H9 (cell line): ENCODE measurements around the gene INPP5B. TPM values are rescaled to one million over a fixed set of nuclear protein-coding genes. Genes with fewer than 3 reads are reported as not detected.

Source experiments
- DNase-seq: peaks from one replicate; pipeline ENCODE4 v3.0.0-alpha.2; 2017
- H2AFZ ChIP-seq: one replicate; pipeline ENCODE4 v1.6.1; 2013; ENCODE audit warnings: mild to moderate bottlenecking, low read length, control low read depth, moderate library complexity
- H2AK5ac ChIP-seq: 2 replicates; pipeline ENCODE4 v1.6.1; 2013; ENCODE audit warnings: low read length, control low read depth, mixed read lengths; ENCODE audit not compliant: insufficient read length
- H2BK120ac ChIP-seq: one replicate; pipeline ENCODE4 v1.6.1; 2013; ENCODE audit warnings: low read depth, mild to moderate bottlenecking, low read length, control low read depth, inconsistent platforms; ENCODE audit not compliant: poor library complexity, severe bottlenecking
- H2BK12ac ChIP-seq: 2 replicates; pipeline ENCODE4 v1.6.1; 2013; ENCODE audit warnings: low read length, control low read depth, mixed read lengths, low read depth; ENCODE audit not compliant: insufficient read length
- H2BK15ac ChIP-seq: 2 replicates; pipeline ENCODE4 v1.6.1; 2013; ENCODE audit warnings: low read depth, low read length, control low read depth
- H2BK20ac ChIP-seq: one replicate; pipeline ENCODE4 v1.6.1; 2013; ENCODE audit warnings: low read depth, mild to moderate bottlenecking, low read length, control low read depth, inconsistent platforms; ENCODE audit not compliant: poor library complexity, severe bottlenecking
- H2BK5ac ChIP-seq: 2 replicates; pipeline ENCODE4 v1.6.1; 2013; ENCODE audit warnings: low read length, control low read depth, mixed read lengths; ENCODE audit not compliant: insufficient read length
- H3K14ac ChIP-seq: 2 replicates; pipeline ENCODE4 v1.6.1; 2013; ENCODE audit warnings: low read length, control low read depth; ENCODE audit not compliant: insufficient read depth
- H3K18ac ChIP-seq: 2 replicates; pipeline ENCODE4 v1.6.1; 2013; ENCODE audit warnings: low read depth, mild to moderate bottlenecking, mixed read lengths, low read length, control low read depth; ENCODE audit not compliant: insufficient read length
- H3K23ac ChIP-seq: 2 replicates; pipeline ENCODE4 v1.6.1; 2013; ENCODE audit warnings: low read length, control low read depth, mixed read lengths, low read depth; ENCODE audit not compliant: insufficient read length
- H3K23me2 ChIP-seq: 2 replicates; pipeline ENCODE4 v1.6.1; 2013; ENCODE audit warnings: low read depth, mild to moderate bottlenecking, mixed read lengths, low read length, control low read depth; ENCODE audit not compliant: insufficient read length, poor library complexity, severe bottlenecking
- H3K27ac ChIP-seq: 2 replicates; pipeline ENCODE4 v1.5.1; 2013; ENCODE audit warnings: low read length, control low read depth, mixed read lengths, low read depth; ENCODE audit not compliant: insufficient read length
- H3K27me3 ChIP-seq: 2 replicates; pipeline ENCODE4 v1.6.1; 2013; ENCODE audit warnings: low read length, control low read depth, inconsistent platforms; ENCODE audit not compliant: insufficient read depth
- H3K4ac ChIP-seq: 2 replicates; pipeline ENCODE4 v1.6.1; 2013; ENCODE audit warnings: low read depth, mild to moderate bottlenecking, control low read depth, inconsistent platforms, low read length, moderate library complexity
- H3K4me1 ChIP-seq: 2 replicates; pipeline ENCODE4 v1.6.1; 2013; ENCODE audit warnings: low read length, control low read depth, inconsistent platforms; ENCODE audit not compliant: insufficient read depth
- H3K4me2 ChIP-seq: 2 replicates; pipeline ENCODE4 v1.6.1; 2013; ENCODE audit warnings: low read length, control low read depth, mixed read lengths; ENCODE audit not compliant: insufficient read length, insufficient read depth
- H3K56ac ChIP-seq: 2 replicates; pipeline ENCODE4 v1.6.1; 2013; ENCODE audit warnings: low read depth, mild to moderate bottlenecking, mixed read lengths, low read length, control low read depth; ENCODE audit not compliant: insufficient read length
- H3K79me1 ChIP-seq: 2 replicates; pipeline ENCODE4 v1.6.1; 2013; ENCODE audit warnings: low read depth, mild to moderate bottlenecking, moderate library complexity, low read length, control low read depth, inconsistent platforms; ENCODE audit not compliant: insufficient read depth, poor library complexity, severe bottlenecking
- H3K79me2 ChIP-seq: 2 replicates; pipeline ENCODE4 v1.6.1; 2013; ENCODE audit warnings: low read length, control low read depth, inconsistent platforms; ENCODE audit not compliant: insufficient read depth
- H3K9ac ChIP-seq: 2 replicates; pipeline ENCODE4 v1.6.1; 2013; ENCODE audit warnings: low read length, control low read depth, mixed read lengths; ENCODE audit not compliant: insufficient read length; ENCODE audit errors: extremely low read depth
- H3K9me3 ChIP-seq: one replicate; pipeline ENCODE4 v1.6.1; 2013; ENCODE audit warnings: low read depth, low read length, inconsistent platforms; ENCODE audit not compliant: control insufficient read depth
- H3T11ph ChIP-seq: one replicate; pipeline ENCODE4 v1.6.1; 2013; ENCODE audit warnings: mild to moderate bottlenecking, low read length, control low read depth, inconsistent platforms
- H4K20me1 ChIP-seq: one replicate; pipeline ENCODE4 v1.6.1; 2013; ENCODE audit not compliant: control insufficient read depth, insufficient read length, insufficient read depth
- H4K5ac ChIP-seq: 2 replicates; pipeline ENCODE4 v1.6.1; 2013; ENCODE audit warnings: low read depth, mild to moderate bottlenecking, mixed read lengths, low read length, control low read depth; ENCODE audit not compliant: insufficient read length
- H4K8ac ChIP-seq: replicated peaks from 2 replicates; pipeline ENCODE4 v1.6.1; 2013; ENCODE audit warnings: low read length, control low read depth, mixed read lengths, low read depth; ENCODE audit not compliant: insufficient read length
- H4K91ac ChIP-seq: 2 replicates; pipeline ENCODE4 v1.6.1; 2013; ENCODE audit warnings: low read depth, mild to moderate bottlenecking, moderate library complexity, mixed read lengths, low read length, control low read depth; ENCODE audit not compliant: insufficient read length
- H3K27ac Mint-ChIP-seq, 3 experiments: 2 replicates in 2 of 3; 3 replicates in 1 of 3; pipeline ENCODE4 v1.8.0; 2020 to 2021; ENCODE audit warnings: mixed read lengths in 3 of 3, mild to moderate bottlenecking in 1 of 3, moderate library complexity in 1 of 3
- H3K27me3 Mint-ChIP-seq: 2 replicates; pipeline ENCODE4 v1.8.0; 2021; ENCODE audit warnings: low read depth, mild to moderate bottlenecking, moderate library complexity, mixed read lengths
- H3K36me3 Mint-ChIP-seq, 3 experiments: 2 replicates in 2 of 3; 3 replicates in 1 of 3; pipeline ENCODE4 v1.8.0; 2020 to 2021; ENCODE audit warnings: low read depth in 3 of 3, mixed read lengths in 3 of 3; ENCODE audit not compliant: insufficient read depth in 1 of 3
- H3K4me1 Mint-ChIP-seq, 2 experiments: 2 replicates each; pipeline ENCODE4 v1.8.0; 2020; ENCODE audit warnings: mixed read lengths in 2 of 2
- H3K4me3 Mint-ChIP-seq, 2 experiments: 2 replicates in 1 of 2; 3 replicates in 1 of 2; pipeline ENCODE4 v1.8.0; 2020 to 2021; ENCODE audit warnings: mild to moderate bottlenecking in 2 of 2, mixed read lengths in 2 of 2, moderate library complexity in 1 of 2
- H3K9me3 Mint-ChIP-seq, 2 experiments: 2 replicates in 1 of 2; 3 replicates in 1 of 2; pipeline ENCODE4 v1.8.0; 2020; ENCODE audit warnings: mild to moderate bottlenecking in 2 of 2, mixed read lengths in 2 of 2, moderate library complexity in 1 of 2
- WGBS: extraction: QIAGEN DNeasy Blood & Tissue Kit; methylation state at CpG from one replicate; pipeline ENCODE4 v1.1.7; 2013; ENCODE audit warnings: missing lambda C conversion rate, low lambda C conversion rate, mixed read lengths; ENCODE audit not compliant: insufficient read length; ENCODE audit errors: extremely low coverage; 5-methylcytosine and 5-hydroxymethylcytosine counted together
- total RNA-seq: library from RNA; stranded (reverse); gene quantifications from 2 replicates; pipeline ENCODE4 v1.2.1, GENCODE V29; 2021
- TF ChIP-seq, protein P1 (sequence below): fragments of 200-600 bp; sonication (generic); conservative IDR thresholded peaks from 3 replicates; pipeline ENCODE4 v1.8.0; 2021; ENCODE audit warnings: antibody characterized with exemption, mild to moderate bottlenecking

Gene INPP5B
- total RNA-seq, 1 experiment from 2014 or later, result 28.2 TPM

DNA sequence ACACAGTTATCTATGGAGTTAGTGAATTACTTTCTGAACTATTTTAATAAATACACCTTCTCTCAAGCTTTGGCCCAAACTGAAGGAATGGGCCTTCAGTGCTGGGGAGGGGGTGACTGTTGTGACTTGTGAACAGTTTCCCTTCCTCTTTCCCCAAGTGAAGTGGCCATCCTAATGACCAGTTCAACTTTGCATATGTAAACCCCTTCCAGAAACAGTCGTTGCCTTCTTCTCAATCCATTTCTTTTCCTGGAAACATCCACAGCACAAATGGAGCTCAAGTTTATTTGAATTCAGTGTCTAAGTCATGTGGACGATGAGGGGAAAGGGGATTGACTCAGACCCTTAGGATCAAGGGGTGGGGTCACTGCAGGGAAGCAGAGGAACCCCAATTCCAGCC is 1.3 kb upstream of the INPP5B start:
- no CpG with 5 or more reads among the region's 2 CpGs for WGBS
- H3K79me1 ChIP-seq, result no peaks in the 10 kb centered on the region
- H3K4me3 Mint-ChIP-seq, result no peak overlapping the region; a peak in 1 of 5 replicates
- no peak overlapping the region for H2AK5ac ChIP-seq
- no peak overlapping the region for H3T11ph ChIP-seq
- no peak overlapping the region for H3K27ac Mint-ChIP-seq
- no peaks in the 10 kb centered on the region for H3K9me3 Mint-ChIP-seq
- H3K9me3 ChIP-seq, result no peaks in the 10 kb centered on the region
- H2BK15ac ChIP-seq, result no peak overlapping the region
- DNase-seq, result no peak
- H3K4me1 ChIP-seq, result no peaks in the 10 kb centered on the region
- no peak overlapping the region for H2BK12ac ChIP-seq
- no peak overlapping the region for H3K14ac ChIP-seq
- H3K18ac ChIP-seq, result no peak overlapping the region
- no peaks in the 10 kb centered on the region for H3K27me3 Mint-ChIP-seq
- TF ChIP-seq, protein P1, sequence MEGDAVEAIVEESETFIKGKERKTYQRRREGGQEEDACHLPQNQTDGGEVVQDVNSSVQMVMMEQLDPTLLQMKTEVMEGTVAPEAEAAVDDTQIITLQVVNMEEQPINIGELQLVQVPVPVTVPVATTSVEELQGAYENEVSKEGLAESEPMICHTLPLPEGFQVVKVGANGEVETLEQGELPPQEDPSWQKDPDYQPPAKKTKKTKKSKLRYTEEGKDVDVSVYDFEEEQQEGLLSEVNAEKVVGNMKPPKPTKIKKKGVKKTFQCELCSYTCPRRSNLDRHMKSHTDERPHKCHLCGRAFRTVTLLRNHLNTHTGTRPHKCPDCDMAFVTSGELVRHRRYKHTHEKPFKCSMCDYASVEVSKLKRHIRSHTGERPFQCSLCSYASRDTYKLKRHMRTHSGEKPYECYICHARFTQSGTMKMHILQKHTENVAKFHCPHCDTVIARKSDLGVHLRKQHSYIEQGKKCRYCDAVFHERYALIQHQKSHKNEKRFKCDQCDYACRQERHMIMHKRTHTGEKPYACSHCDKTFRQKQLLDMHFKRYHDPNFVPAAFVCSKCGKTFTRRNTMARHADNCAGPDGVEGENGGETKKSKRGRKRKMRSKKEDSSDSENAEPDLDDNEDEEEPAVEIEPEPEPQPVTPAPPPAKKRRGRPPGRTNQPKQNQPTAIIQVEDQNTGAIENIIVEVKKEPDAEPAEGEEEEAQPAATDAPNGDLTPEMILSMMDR, result no peak
- H3K79me2 ChIP-seq, result no peaks in the 10 kb centered on the region
- H4K91ac ChIP-seq, result no peak overlapping the region
- H3K4me1 Mint-ChIP-seq, result peaks cover 20 to 23% of the 10 kb centered on the region in 2 experiments
- no peak overlapping the region for H3K4me2 ChIP-seq
- H3K23me2 ChIP-seq, result peaks cover 3% of the 10 kb centered on the region
- H3K27ac ChIP-seq, result no peak overlapping the region
- H3K4ac ChIP-seq, result no peak overlapping the region
- H4K5ac ChIP-seq, result no peak overlapping the region
- H2BK5ac ChIP-seq, result no peak overlapping the region
- H3K23ac ChIP-seq, result no peak overlapping the region
- H3K36me3 Mint-ChIP-seq, result peaks cover 0 to 2% (median 2%) of the 10 kb centered on the region in 3 experiments; a peak in 2 of 7 replicates
- H3K9ac ChIP-seq, result no peak overlapping the region
- H3K56ac ChIP-seq, result no peak overlapping the region
- H2AFZ ChIP-seq, result no peak overlapping the region
- no peak overlapping the region for H4K8ac ChIP-seq
- H3K27me3 ChIP-seq, result no peaks in the 10 kb centered on the region
- no peaks in the 10 kb centered on the region for H4K20me1 ChIP-seq
- no peak overlapping the region for H2BK20ac ChIP-seq
- H2BK120ac ChIP-seq, result no peak overlapping the region
